OCI-LY3 (cell line): ENCODE measurements around the gene PPFIBP2.

Source experiments
- H2AFZ ChIP-seq: fragments of 200-600, 300-600 bp; shearing (Covaris generic); 2 replicates; pipeline ENCODE4 v1.6.0; 2014; ENCODE audit warnings: antibody characterized with exemption, low read depth, low read length
- H3K27ac ChIP-seq: fragments of 200-600, 300-600 bp; sonication (generic); 2 replicates; pipeline ENCODE4 v1.5.1; 2014; ENCODE audit warnings: mild to moderate bottlenecking, low read length, moderate library complexity, mixed read lengths
- H3K27me3 ChIP-seq: fragments of 200-600, 300-600 bp; sonication (generic); 2 replicates; pipeline ENCODE4 v1.6.1; 2014; ENCODE audit warnings: low read depth, low read length, mixed read lengths
- H3K36me3 ChIP-seq: fragments of 200-600, 300-600 bp; sonication (generic); replicated peaks from 2 replicates; pipeline ENCODE3; 2014; ENCODE audit warnings: low read depth, low read length, mixed read lengths
- H3K4me1 ChIP-seq: fragments of 300-600, 200-600 bp; sonication (generic); 2 replicates; pipeline ENCODE4 v1.6.1; 2014; ENCODE audit warnings: low read length, mixed read lengths
- H3K4me2 ChIP-seq: fragments of 200-600, 300-600 bp; sonication (generic); 2 replicates; pipeline ENCODE4 v1.6.1; 2014; ENCODE audit warnings: low read length, mixed read lengths
- H3K4me3 ChIP-seq: fragments of 300-600, 200-600 bp; sonication (generic); 2 replicates; pipeline ENCODE4 v1.5.1; 2014; ENCODE audit warnings: antibody characterized with exemption, mild to moderate bottlenecking, low read length, moderate library complexity
- H3K79me2 ChIP-seq: fragments of 300-600, 200-600 bp; shearing (Covaris generic); 2 replicates; pipeline ENCODE4 v1.6.1; 2014; ENCODE audit warnings: mild to moderate bottlenecking, low read length, mixed read lengths
- H3K9ac ChIP-seq: fragments of 300-600, 200-600 bp; shearing (Covaris generic); 2 replicates; pipeline ENCODE4 v1.6.0; 2014; ENCODE audit warnings: mild to moderate bottlenecking, low read length, moderate library complexity
- H3K9me3 ChIP-seq: fragments of 200-600, 300-600 bp; shearing (Covaris generic); 2 replicates; pipeline ENCODE4 v1.6.1; 2014; ENCODE audit warnings: low read length, mixed read lengths; ENCODE audit not compliant: insufficient read depth
- H4K20me1 ChIP-seq: fragments of 200-600, 300-600 bp; sonication (generic); 2 replicates; pipeline ENCODE4 v1.6.1; 2016; ENCODE audit warnings: low read length, mixed read lengths; ENCODE audit not compliant: insufficient read depth
- CTCF ChIP-seq: fragments of 200-600, 300-600 bp; sonication (generic); IDR thresholded peaks from 2 replicates; pipeline ENCODE4 v1.5.1; 2014; ENCODE audit warnings: antibody characterized with exemption, low read length, low read depth
- EZH2phosphoT487 ChIP-seq: fragments of 200-600 bp; shearing (Covaris generic); IDR thresholded peaks from 2 replicates; pipeline ENCODE4 v1.6.1; 2018; ENCODE audit warnings: antibody characterized with exemption, mixed run types, low read depth

PPFIBP2 gene

DNA sequence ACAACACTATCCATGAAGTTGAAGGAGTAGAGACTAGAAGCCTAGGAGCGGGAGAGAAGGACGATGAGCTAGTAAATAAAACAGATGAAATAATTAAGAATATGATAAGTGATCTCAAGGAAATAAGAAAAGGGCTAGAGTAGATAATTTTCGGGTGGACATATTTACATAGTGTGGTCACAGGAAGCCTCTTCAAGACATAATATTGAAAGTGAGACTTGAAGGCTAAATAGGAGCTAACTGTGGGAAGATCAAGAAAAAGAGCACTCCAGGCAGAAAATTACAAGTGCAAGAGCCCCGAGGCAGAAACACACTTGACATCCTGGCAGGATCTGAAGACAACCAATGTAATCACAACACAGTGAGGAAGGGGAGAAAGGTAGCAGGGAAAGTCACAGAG lies 11.9 kb upstream of the PPFIBP2 start:
- Histone ChIP-seq H4K20me1 (no peaks in the 10 kb centered on the region), H3K9ac (no peak overlapping the region), H3K4me1 (peaks cover 42% of the 10 kb centered on the region), H2AFZ (no peak overlapping the region), H3K27ac (no peak overlapping the region), H3K79me2 (no peaks in the 10 kb centered on the region), H3K27me3 (no peaks in the 10 kb centered on the region), H3K4me3 (no peak overlapping the region), H3K9me3 (no peaks in the 10 kb centered on the region), H3K4me2 (no peak overlapping the region), H3K36me3 (peaks cover 3% of the 10 kb centered on the region)
- no peak for TF ChIP-seq EZH2phosphoT487
- TF ChIP-seq CTCF: no peak

DNA sequence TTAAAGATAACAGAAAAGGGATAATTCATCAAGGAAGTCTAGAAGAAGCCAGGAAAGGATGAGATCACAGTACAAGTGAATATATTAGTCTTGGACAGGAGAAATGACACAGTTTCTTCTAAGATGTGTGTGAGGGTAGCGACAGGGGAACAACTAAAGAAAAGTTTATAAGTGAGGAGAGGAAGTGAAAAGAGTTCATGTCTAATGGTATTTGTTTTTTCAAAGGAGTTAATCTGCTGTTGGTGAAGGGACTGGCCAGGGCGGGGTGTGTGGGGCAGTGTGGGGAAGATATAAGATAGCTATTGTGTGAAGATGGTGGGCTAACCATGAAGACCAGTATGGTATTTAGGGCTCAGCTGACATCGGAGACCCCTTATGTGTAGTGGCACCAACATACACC lies 7.6 kb upstream of the PPFIBP2 start:
- TF ChIP-seq CTCF (no peak), EZH2phosphoT487 (no peak)
- Histone ChIP-seq H2AFZ (no peak overlapping the region), H3K36me3 (peaks cover 3% of the 10 kb centered on the region), H3K9ac (no peak overlapping the region; the same call in 1 of the 2 replicates), H3K4me3 (no peak overlapping the region), H3K27me3 (no peaks in the 10 kb centered on the region), H3K9me3 (no peaks in the 10 kb centered on the region), H4K20me1 (no peaks in the 10 kb centered on the region), H3K4me1 (peaks cover 31% of the 10 kb centered on the region), H3K27ac (peak overlapping the region; percentile 45), H3K4me2 (peak overlapping the region; percentile 50), H3K79me2 (no peaks in the 10 kb centered on the region)

GRCh38 chr11:7508087-7508486 lies 5.7 kb upstream of the PPFIBP2 start:
- no peak overlapping the region for H3K4me3 ChIP-seq
- H4K20me1 ChIP-seq: no peaks in the 10 kb centered on the region
- peaks cover 41% of the 10 kb centered on the region for H3K4me1 ChIP-seq
- no peak overlapping the region for H3K9ac ChIP-seq
- H3K4me2 ChIP-seq: no peak overlapping the region
- peaks cover 3% of the 10 kb centered on the region for H3K36me3 ChIP-seq
- H3K27ac ChIP-seq: no peak overlapping the region
- TF ChIP-seq EZH2phosphoT487: no peak
- TF ChIP-seq CTCF: no peak
- H3K27me3 ChIP-seq: no peaks in the 10 kb centered on the region
- H3K79me2 ChIP-seq: no peaks in the 10 kb centered on the region
- no peaks in the 10 kb centered on the region for H3K9me3 ChIP-seq
- H2AFZ ChIP-seq: no peak overlapping the region

- Histone ChIP-seq H3K4me2 (no peak overlapping the region), H3K9ac (no peak overlapping the region), H4K20me1 (no peaks in the 10 kb centered on the region), H3K9me3 (no peaks in the 10 kb centered on the region), H3K36me3 (no peaks in the 10 kb centered on the region), H3K27ac (no peak overlapping the region), H3K4me3 (no peak overlapping the region), H3K4me1 (peaks cover 41% of the 10 kb centered on the region), H2AFZ (no peak overlapping the region), H3K27me3 (no peaks in the 10 kb centered on the region), H3K79me2 (peaks cover 13% of the 10 kb centered on the region)
- TF ChIP-seq CTCF (no peak), EZH2phosphoT487 (no peak)
Observed at GRCh38 chr11:7509966-7510365, 3.8 kb upstream of the PPFIBP2 start.
